C4-2B (cell line): ENCODE measurements around the gene ZNF407.

Experiments
- H3K27ac ChIP-seq: fragments of 450-650 bp; 2 replicates; pipeline ENCODE4 v1.5.1; 2017
- ZFX ChIP-seq: fragments of 450-650 bp; IDR thresholded peaks from 2 replicates; pipeline ENCODE4 v1.6.1; 2017
- TF ChIP-seq, protein P1 (sequence below): fragments of 450-650 bp; conservative IDR thresholded peaks from 2 replicates; pipeline ENCODE4 v1.5.1; 2017; ENCODE audit warnings: mild to moderate bottlenecking

Gene ZNF407

DNA sequence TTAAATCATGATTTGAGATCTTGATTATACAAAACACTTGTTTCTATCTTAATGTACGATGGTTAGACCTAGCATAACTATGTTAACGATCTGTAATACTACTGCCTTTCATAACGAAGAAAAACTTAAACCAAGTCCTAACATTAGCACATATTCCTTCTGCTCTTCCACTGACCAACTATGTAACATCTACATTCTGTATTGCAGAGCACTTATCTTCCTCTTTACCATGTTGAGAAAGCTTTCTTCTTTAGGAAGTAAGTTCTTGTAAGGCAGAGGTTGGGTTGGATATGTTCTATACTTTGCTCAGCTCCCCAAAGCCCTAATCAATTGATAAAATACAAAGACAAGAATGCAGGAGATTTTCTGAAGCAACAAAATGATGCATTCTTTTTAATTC, 7.9 kb upstream of the ZNF407 start:
- no peak overlapping the region for H3K27ac ChIP-seq
- no peak for TF ChIP-seq ZFX
- TF ChIP-seq, protein P1, sequence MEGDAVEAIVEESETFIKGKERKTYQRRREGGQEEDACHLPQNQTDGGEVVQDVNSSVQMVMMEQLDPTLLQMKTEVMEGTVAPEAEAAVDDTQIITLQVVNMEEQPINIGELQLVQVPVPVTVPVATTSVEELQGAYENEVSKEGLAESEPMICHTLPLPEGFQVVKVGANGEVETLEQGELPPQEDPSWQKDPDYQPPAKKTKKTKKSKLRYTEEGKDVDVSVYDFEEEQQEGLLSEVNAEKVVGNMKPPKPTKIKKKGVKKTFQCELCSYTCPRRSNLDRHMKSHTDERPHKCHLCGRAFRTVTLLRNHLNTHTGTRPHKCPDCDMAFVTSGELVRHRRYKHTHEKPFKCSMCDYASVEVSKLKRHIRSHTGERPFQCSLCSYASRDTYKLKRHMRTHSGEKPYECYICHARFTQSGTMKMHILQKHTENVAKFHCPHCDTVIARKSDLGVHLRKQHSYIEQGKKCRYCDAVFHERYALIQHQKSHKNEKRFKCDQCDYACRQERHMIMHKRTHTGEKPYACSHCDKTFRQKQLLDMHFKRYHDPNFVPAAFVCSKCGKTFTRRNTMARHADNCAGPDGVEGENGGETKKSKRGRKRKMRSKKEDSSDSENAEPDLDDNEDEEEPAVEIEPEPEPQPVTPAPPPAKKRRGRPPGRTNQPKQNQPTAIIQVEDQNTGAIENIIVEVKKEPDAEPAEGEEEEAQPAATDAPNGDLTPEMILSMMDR = no peak

DNA sequence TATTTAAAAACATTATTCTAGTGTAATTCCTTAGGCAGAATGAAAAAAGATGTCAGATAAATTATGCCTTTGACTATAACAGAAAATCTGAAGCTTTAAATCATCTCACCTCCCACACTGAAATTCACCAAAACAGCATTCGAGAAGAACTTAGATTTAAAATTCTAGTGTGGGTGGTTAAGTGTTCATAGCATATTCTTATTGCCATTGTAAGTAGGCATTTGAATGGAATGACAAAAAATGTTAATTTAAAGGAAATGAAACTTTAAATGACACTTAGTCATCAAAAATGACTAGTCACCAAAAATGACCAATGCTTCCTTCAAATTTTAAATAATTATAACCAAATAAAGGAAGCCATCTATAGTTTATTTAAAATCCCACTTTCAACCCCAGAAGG, 7.0 kb upstream of the ZNF407 start:
- TF ChIP-seq, protein P1 = no peak
- no peak for TF ChIP-seq ZFX
- no peak overlapping the region for H3K27ac ChIP-seq

DNA sequence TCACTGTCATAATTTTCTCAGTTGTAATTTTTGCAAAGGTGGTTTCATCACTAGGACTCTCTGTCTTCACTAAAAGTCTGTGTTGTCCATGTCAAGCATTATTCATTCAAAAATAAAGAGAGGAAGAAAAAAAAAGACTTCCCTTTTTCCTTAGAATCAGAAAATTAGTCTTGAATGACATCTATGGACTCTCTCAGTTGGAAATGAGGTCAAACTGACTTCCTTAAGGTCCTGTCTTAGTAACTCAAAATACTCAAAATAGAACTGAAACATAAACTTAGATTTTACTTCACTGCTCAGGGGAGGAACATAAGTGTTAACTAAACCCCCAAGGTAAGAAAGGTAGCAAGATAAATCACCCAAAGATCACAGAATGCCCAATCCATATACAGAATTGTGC, 2.2 kb upstream of the ZNF407 start:
- no peak overlapping the region for H3K27ac ChIP-seq
- no peak for TF ChIP-seq ZFX

GRCh38 chr18:74597034-74597661, 522 bp upstream of the ZNF407 start:
- TF ChIP-seq, protein P1 = no peak
- peak; percentile 99 for TF ChIP-seq ZFX
- peak overlapping the region; percentile 89 for H3K27ac ChIP-seq

DNA sequence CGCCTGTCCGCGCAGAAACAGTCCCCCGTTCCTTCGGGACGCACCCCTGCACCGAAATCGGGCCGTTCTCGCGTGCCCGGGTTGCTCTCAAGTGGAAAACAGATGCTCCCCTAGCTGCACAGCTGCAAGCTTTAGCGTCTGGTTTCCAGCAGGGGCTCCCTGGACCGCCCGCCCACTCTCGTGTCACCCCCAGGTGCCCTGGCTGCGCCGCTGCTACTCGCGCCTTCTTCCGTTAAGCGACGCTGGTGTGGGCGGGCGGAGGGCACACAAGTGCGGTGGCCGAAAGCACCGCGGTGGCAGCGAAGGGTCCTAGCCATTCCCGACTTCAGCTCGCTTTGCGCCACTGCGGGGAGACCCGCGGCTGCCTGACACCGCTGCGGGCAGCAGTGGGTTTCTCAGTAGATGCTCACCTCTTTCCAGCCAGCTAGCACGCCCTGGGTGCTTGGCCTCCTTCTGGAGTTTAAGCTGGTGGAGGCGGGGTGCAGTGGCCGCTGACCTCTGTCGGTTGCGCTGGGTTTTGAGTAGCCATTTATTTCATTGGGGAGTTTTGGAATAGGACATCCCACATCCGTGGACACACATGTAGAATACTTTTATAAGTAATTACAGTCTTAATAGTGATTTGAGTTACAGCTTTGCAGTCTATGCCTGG, 806 bp downstream of the ZNF407 start:
- peak overlapping the region; percentile 89 for H3K27ac ChIP-seq
- TF ChIP-seq ZFX = no peak
- TF ChIP-seq, protein P1 = no peak; the same call in 1 of the 2 replicates

DNA sequence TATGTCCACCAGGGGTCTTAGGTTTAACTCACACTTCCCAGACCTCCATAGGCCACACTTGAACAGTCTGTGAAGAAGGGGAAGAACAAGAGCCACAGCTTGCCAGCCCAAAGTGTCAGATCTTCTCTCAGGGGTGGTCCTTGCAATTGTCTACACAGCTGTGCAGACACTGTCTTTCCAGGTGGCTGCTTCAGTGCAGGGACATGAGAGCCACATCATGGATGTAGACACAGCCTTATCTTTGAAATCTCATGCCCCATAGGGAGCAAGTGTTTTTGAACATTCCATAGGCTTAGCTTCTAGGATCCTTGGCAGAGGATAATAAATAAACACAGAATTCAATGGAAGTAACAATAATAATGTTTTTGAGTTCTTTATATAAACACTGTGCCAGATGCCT, 6.7 kb downstream of the ZNF407 start:
- no peak overlapping the region for H3K27ac ChIP-seq
- TF ChIP-seq, protein P1 = no peak
- no peak for TF ChIP-seq ZFX

DNA sequence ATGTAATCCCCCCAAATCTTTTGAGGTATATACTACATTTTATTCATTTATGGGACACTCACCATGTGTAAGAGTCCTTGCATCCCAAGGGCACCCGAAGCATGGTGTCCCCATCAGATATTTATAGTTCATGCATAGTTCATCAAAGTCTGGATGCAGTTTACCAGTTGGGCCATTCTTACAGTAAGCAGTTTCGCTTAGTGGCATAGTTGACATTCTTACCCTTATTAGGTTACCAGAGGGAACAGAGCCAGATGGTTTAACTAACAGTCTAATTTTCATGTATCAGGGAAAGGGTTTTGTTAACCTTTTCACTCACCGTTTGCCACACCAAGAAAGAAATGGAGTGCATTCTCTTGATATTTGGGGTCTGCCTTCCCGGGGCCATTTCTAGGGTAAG, 7.1 kb downstream of the ZNF407 start:
- TF ChIP-seq, protein P1 = no peak
- TF ChIP-seq ZFX = no peak
- H3K27ac ChIP-seq = no peak overlapping the region

- H3K27ac ChIP-seq = no peak overlapping the region
- no peak for TF ChIP-seq ZFX
- TF ChIP-seq, protein P1 = no peak
Measured at GRCh38 chr18:74608681-74609080, 11.0 kb downstream of the ZNF407 start.
